Esophagus muscularis mucosa (tissue), 4 donors: ENCODE measurements around the gene ANKMY2.

ENCODE experiments used
- CTCF ChIP-seq, 3 experiments: fragments of 200-600 bp in 2 of 3; fragments of 450-650 bp in 1 of 3; sonication (generic) in 2 of 3; IDR thresholded peaks; one replicate each; pipeline ENCODE4 v1.5.1; 2017 to 2019; ENCODE audit warnings: antibody characterized with exemption in 3 of 3, mild to moderate bottlenecking in 2 of 3, moderate library complexity in 1 of 3
- EP300 ChIP-seq: sonication (generic); formaldehyde crosslinking; IDR thresholded peaks from one replicate; pipeline ENCODE4 v1.6.1; 2017; ENCODE audit warnings: antibody characterized with exemption
- POLR2A ChIP-seq: fragments of 450-650 bp; IDR thresholded peaks from one replicate; pipeline ENCODE4 v1.6.1; 2017; ENCODE audit warnings: antibody characterized with exemption, moderate library complexity, mild to moderate bottlenecking, low read depth
- POLR2AphosphoS5 ChIP-seq, 2 donors: sonication (generic); formaldehyde crosslinking; IDR thresholded peaks; one replicate each; pipeline ENCODE4 v1.6.1; 2017; ENCODE audit warnings: antibody characterized with exemption in 2 of 2

- TF ChIP-seq CTCF (IDR thresholded peaks at IDR 0.05) (no peak), POLR2AphosphoS5 (IDR thresholded peaks at IDR 0.05) (no peak), EP300 (no peak), POLR2A (no peak)
Measured at GRCh38 chr7:16651396-16652239, 6.1 kb upstream of the ANKMY2 start.
